22Rv1 (cell line): ENCODE measurements around the gene MMP14.

ENCODE experiments used
- H3K27ac ChIP-seq: fragments of 450-650 bp; 2 replicates; pipeline ENCODE4 v1.5.1; 2017
- ZFX ChIP-seq: fragments of 450-650 bp; IDR thresholded peaks from 2 replicates; pipeline ENCODE4 v1.6.1; 2017; ENCODE audit warnings: antibody characterized with exemption, borderline replicate concordance
- TF ChIP-seq, protein P1 (sequence below): fragments of 450-650 bp; IDR thresholded peaks from 2 replicates; pipeline ENCODE4 v1.5.1; 2017; ENCODE audit warnings: mild to moderate bottlenecking

Gene MMP14

GRCh38 chr14:22882064-22882463 lies 45.7 kb downstream of the MMP14 start:
- TF ChIP-seq, protein P1, sequence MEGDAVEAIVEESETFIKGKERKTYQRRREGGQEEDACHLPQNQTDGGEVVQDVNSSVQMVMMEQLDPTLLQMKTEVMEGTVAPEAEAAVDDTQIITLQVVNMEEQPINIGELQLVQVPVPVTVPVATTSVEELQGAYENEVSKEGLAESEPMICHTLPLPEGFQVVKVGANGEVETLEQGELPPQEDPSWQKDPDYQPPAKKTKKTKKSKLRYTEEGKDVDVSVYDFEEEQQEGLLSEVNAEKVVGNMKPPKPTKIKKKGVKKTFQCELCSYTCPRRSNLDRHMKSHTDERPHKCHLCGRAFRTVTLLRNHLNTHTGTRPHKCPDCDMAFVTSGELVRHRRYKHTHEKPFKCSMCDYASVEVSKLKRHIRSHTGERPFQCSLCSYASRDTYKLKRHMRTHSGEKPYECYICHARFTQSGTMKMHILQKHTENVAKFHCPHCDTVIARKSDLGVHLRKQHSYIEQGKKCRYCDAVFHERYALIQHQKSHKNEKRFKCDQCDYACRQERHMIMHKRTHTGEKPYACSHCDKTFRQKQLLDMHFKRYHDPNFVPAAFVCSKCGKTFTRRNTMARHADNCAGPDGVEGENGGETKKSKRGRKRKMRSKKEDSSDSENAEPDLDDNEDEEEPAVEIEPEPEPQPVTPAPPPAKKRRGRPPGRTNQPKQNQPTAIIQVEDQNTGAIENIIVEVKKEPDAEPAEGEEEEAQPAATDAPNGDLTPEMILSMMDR = no peak
- TF ChIP-seq ZFX = no peak
- H3K27ac ChIP-seq = no peak overlapping the region

DNA sequence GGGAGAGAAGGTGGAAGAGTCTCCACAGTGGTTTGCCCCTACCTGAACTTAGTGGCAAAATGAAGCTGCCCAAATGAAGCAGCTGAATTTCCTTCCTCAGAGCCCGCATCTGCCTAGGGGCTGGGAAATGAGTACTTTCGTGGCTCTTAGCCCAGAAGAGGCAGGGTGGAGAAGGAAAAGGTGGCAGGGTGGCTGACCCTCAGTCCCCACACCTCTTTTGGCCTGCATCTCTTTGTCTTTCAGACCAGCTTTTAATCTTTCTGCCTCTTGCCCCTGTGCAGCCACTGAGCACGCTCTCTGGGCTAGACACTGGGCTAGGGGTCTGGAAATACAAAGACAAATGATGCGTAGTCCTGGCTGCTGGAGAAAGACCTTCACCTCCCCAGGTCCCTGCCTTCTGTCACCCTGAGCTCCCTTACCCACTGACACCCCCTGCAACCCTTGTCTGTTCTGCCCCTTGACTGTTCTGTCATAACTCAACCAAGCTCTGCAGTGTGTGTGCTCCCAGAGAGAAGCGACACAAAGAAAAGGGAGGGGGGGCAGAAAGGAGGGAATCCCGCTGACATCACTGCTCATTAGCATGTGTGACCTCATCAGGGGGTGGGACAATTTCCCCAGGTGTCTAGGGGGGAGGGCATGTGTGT lies 46.3 kb downstream of the MMP14 start:
- H3K27ac ChIP-seq = no peak overlapping the region
- no peak for TF ChIP-seq ZFX
- TF ChIP-seq, protein P1 = no peak

DNA sequence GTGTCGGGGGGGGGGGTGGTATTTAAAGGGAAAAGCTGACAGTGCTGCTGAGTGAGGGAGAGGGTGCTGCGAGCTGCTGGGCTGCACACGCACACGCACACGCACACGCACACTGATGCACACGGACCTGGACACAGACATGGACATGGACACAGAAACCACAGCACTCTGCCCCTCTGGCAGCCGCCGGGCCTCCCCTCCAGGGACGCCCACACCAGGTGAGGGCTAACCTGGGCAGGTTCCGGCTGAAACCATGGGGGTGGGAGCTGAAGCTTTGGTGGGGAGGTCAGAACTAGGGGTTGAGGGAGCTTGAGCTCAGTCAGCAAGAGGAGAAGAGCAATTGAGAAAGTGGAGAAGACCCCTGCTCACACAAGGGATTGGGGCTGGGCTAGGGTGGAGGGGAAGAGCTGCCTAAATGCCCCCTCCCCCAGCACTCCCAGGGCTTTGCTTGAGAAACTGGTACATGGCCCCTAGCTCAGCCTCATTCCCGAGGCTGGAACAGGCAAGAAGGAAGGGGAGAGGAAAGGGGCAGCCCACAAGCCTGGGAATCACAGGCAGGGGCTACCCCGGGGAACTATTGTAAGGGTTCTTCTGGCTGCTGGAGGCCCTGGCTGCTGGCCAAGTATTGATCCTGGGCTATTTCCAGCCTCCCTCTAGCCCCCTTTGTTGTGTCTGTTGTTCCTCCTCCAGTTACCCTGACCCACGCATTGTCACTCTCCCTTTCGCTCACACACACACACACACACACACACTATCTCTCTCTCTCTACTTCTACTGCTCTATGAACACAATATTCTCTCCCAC lies 47.0 kb downstream of the MMP14 start, which contains the start of gene REM2:
Gene REM2 (plus strand): TSS at position 50 of the 804 bp plus-strand sequence. CDS start 66 bp downstream, at position 116.
- no peak within 1 kb of the TSS for H3K27ac ChIP-seq
- no peak for TF ChIP-seq ZFX
- TF ChIP-seq, protein P1 = no peak

DNA sequence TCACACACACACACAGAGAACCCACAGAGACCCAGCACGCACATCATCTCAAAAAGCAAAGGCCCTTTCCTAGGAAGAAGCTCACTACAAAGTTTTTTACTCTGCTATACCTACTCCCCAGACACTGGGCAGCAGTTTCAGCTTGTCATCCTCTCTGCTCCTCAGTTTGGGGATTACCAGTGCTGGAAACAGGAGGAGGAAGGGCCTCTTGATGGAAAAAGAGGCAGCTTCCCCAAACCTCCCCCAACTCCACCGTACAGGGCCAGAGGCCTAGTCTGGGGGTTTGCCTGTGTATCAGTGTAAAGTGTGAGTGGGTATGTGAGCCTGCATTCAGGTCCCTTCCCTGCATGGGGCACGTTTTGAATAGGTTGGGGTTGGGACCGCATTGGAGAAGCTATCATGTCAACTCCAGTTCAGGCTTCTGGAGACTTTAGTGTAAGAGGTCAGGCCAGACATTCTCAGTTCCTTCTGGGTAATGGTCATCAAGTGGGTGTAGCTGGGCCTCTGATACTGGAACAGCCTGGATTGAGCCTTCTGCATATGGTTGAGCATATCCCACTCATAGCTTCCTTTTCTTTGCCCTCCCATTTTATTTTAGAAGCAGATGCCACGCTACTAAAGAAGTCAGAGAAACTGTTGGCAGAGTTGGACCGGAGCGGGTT lies 47.8 kb downstream of the MMP14 start:
- TF ChIP-seq, protein P1 = no peak
- no peak for TF ChIP-seq ZFX
- no peak overlapping the region for H3K27ac ChIP-seq

DNA sequence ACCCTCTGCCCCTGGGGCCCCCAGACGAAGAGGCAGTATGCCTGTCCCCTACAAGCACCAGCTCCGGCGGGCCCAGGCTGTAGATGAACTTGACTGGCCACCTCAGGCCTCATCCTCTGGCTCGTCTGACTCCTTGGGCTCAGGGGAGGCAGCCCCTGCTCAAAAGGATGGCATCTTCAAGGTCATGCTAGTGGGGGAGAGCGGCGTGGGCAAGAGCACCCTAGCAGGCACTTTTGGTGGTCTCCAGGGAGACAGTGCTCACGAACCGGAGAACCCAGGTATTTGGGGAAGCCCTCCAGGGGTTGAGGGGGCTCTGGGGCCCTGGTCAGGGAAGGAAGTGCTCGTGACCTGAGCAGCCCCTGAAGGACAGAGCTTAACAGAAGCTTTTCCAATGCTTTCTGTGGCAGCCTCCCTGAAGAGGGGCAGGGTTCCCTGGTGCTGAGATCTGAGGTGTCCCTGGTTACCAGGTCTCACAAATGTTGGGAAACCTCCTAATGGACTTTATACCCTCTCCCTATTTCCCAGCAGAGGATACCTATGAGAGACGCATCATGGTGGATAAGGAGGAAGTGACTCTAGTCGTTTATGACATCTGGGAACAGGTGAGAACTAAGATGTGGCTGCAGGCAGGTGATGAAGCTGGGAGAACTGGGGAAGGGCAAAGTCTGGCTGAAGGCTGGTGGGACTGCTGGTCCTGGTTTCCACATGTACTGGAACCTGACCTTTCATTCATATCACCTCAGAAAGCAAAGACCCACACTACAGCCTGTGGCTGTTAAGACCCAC lies 48.5 kb downstream of the MMP14 start:
- no peak overlapping the region for H3K27ac ChIP-seq

DNA sequence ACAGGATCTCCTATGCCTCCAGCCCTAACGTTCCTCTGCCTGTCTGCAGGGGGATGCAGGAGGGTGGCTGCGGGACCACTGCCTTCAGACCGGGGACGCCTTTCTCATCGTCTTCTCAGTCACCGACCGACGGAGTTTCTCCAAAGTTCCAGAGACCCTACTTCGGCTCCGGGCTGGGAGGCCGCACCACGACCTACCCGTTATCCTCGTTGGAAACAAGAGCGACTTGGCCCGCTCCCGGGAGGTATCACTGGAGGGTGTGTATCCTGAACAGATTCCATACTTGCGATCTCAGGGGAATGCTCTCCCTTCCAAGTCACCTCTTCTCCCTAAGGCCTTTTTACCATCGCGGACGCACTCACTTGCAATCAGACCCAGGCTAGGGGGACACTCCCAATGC lies 49.6 kb downstream of the MMP14 start:
- TF ChIP-seq, protein P1 = no peak
- no peak for TF ChIP-seq ZFX
- peak overlapping the region; percentile 95 for H3K27ac ChIP-seq

More for the DNA sequence above, 48.5 kb downstream of the MMP14 start:
- TF ChIP-seq ZFX = no peak
- TF ChIP-seq, protein P1 = no peak
